ENCODE measurements around the gene WNT4.
"Not testable (repeated sequence)": the region's sequence is repeated elsewhere in the genome, so short reads cannot be mapped to it uniquely, and the experiment has no call there.

Gene WNT4

GRCh38 chr1:22114083-22115012, 28.5 kb downstream of the WNT4 start:
- peak in 17 of 58 donors; percentile 17 to 67 (median 38) for DNase-seq

DNA sequence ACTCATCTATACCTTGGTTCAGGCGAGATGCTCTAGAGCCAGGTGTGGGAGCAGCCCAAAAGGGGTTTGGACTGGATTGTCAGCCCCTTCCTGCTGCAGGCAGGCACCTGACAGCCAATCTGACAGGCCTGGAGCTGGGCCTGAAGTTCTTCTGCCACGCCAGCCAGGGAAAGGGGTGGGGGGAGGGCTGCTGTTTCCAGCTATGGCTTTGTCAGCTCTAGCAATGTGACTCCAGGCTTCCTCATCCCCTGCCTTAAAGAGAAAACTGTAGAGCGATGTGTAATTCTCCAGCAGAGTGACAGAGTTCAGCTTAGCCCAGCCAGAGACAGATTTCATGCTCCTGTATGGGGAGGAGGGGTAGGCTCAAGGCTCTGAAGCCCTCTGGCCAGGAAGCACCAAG, 30.3 kb downstream of the WNT4 start:
- peak in 6 of 58 donors; percentile 11 to 27 (median 16) for DNase-seq

GRCh38 chr1:22111620-22112019, 31.3 kb downstream of the WNT4 start:
- DNase-seq, result peak in 1 of 58 donors; percentile 26

DNA sequence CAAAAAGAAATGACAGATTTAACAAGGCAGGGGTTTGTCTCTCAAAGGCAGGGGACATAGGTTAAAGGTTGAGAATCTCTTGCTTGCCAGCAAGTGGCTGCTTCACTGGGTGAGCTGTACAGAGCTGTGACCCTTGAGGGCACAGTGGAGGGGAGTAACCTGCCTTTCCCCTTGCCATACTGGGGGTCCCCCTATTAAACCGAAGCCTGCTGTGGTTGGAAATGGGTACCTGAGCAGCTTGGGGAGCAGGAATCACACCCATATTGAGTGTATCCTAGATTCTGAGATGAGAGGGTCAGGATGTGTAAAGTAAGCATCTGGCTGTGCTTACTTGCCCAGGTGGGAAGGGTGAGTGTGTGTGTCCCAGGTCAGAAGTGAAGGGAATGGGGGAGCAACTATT, 31.8 kb downstream of the WNT4 start:
- DNase-seq, result no peak

GRCh38 chr1:22110016-22110415, 32.9 kb downstream of the WNT4 start:
- no peak for DNase-seq

DNA sequence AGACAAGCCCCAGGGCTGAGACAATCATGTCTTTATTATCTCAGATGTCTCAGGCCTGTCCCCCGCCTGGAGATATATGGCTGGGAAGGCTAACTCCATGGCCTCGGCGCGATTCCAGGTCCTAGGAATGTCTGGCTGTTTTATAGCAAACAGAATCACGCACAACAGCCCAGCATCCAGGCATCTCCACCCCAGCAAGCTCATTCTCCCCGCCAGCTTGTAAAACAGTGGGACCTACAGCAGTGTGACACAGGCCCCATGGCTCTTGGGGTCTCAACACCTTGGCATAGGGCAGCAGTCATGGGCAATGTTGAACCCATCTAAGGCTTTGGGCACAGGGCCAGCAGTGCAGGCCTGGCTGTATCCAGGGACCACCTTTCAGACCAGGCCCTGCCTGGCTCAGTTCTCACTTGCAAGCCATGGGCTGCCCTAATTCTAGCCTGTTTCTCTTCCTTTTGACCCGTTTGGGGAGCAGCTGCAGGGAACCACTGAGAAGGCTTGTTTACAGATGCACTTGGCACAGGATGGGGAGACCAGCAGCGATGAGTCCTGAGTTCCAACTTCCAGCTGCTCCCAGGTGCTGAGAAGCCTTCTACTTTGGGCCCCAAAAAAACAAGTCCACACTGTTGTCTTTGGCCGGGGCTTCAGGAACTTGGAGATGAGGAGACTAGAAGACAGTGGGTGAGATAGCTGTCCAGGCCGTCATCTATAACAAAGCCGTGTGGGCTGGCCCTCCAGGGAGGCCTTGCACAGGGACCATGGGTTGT, 34.4 kb downstream of the WNT4 start:
- peak in 1 of 58 donors; percentile 36 for DNase-seq

GRCh38 chr1:22107126-22107525, 35.8 kb downstream of the WNT4 start:
- DNase-seq, result no peak

- DNase-seq, result peak in 5 of 58 donors; percentile 6 to 33 (median 13)
Measured at GRCh38 chr1:22105611-22106207, 37.2 kb downstream of the WNT4 start.

DNA sequence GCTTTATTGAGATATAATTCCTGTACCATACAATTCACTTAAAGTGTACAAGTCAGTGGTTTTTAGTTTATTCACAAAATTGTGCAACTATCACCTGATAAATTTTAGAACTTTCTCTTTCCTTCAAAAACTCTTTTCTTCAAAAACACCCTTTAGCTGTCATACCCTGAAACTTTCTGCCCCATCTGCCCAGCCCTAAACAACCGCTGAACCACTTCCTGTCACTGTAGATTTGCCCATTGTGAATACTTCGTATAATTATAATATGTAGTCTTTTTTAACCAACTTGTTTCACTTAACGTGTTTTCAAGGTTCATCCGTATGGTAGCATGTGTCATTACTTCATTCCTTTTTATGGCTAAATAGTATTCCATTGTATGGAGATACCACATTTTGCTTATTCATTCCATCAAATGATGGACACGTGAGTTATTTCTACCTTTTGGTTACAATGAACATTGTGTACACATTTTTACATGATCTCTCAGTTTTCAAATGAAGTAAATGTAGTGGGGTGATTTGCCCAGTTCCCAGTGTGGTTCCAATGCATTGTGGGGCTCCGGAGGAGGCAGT, 37.9 kb downstream of the WNT4 start:
- DNase-seq, result no peak

- DNase-seq, result no peak
Measured at GRCh38 chr1:22104094-22104493, 38.8 kb downstream of the WNT4 start.

DNA sequence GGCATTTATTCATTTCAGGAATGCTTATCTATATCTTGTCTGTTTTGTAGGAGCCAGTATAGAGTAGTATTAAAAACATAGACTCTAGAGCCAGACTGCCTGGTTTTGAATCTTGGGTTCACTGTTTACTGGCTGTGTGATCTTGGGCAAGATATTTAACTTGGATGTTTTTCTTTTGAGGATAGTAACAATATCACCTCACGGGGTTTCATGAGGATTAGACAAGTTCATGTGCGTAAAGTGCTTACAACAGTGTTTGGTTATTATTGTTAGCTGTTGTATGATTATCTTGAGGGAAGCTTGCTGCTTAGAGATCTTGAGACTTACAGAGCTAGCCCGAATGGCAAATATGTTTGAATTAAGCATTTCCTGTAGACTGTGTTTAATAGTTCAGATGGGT, 40.2 kb downstream of the WNT4 start:
- DNase-seq, result no peak

GRCh38 chr1:22101995-22102394, 40.9 kb downstream of the WNT4 start:
- DNase-seq, result no peak

- DNase-seq, result no peak
Measured at GRCh38 chr1:22101199-22101598, 41.7 kb downstream of the WNT4 start.

DNA sequence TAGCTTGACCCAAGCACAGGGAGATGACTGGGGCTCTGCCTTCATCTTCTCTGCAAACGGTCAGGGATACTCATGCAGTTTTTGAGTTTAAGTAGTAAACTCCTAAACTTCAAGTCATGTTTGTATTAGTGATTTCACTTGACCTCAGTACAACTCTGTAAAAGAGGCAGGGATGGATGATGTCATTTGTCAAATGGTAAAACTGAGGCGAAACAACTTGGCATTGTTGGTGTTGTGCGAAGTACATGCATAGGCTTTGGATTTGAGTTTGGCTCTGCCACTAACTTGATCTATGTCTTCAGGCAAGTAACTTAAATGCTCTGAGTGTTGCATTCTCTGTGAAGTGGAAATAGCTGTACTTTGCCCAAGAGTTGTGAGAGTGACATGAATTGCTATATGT, 42.7 kb downstream of the WNT4 start:
- no peak for DNase-seq

GRCh38 chr1:22098752-22099151, 44.1 kb downstream of the WNT4 start:
- DNase-seq, result no peak

DNA sequence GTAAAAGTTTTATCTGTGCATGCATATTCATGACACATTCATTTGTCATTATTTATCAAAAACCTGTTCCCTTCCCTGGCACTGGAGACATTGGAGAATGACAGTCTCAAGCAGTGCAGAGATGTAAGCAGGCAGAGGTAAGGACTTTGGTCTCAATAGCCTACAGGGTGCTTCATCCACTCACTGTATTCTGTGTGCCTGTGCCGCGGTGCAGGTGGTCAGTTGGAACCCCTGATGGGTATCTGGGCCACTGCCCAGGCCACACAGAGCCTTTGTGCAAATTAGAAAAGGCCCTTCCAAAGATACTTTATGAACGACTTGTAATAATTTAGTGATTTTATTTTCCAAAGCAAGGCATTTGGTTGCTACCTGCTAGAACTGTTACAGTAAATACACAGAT, 46.4 kb downstream of the WNT4 start:
- DNase-seq, result no peak

DNA sequence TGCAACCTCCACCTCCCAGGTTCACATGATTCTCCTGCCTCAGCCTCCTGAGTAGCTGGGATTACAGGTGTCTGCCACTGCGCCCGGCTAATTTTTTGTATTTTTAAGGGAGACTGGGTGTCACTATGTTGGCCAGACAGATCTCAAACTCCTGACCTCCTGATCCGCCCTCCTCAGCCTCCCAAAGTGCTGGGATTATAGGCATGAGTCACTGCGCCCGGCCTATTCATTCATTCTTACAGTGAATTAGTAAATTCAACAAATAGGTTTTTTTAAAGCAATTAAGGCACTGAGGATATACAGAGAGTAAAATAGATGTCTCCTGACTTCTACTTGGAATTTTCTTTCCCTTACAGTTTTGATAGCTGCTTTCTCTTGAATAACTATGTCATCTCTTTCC, 46.9 kb downstream of the WNT4 start:
- DNase-seq, result no peak

- DNase-seq, result no peak
Measured at GRCh38 chr1:22093513-22093912, 49.4 kb downstream of the WNT4 start.

- not testable (repeated sequence) for DNase-seq
Measured at GRCh38 chr1:22092026-22092768, 50.7 kb downstream of the WNT4 start.

GRCh38 chr1:22090867-22091266, 52.0 kb downstream of the WNT4 start:
- no peak for DNase-seq

DNA sequence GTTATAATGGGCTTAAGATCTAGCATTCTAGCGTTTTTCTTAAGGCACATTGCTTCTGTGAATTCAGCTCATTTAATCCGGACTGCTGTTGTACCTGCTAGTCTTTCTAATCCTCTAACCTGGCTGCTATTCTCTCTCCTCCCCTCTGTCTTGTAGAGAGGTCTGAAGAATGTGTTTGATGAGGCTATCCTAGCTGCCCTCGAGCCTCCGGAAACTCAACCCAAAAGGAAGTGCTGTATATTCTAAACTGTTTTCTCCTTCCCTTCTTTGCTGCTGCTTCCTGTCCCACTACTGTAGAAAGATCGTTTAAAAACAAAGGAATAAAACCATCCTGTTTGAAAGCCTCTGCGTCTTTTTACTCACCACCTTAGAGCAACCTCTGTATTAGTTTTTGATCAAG, 53.1 kb downstream of the WNT4 start:
- DNase-seq, result no peak
